HCT116 (cell line): ENCODE data around the gene NOS3. TPM values are rescaled to one million over a fixed set of nuclear protein-coding genes. Genes with fewer than 3 reads are reported as not detected.

Source experiments
- ATAC-seq: fragments of 200-7000 bp; cut with Tn5 transposase; 2 replicates; pipeline ENCODE4 v1.9.1; 2020; ENCODE audit warnings: mild to moderate bottlenecking, moderate library complexity
- BruUV-seq: library from RNA; stranded (reverse); fragments of 400-500 nt; replicated peaks from 2 replicates; lab custom pipeline; 2021; lab: Mats Ljungman, UMichigan
- CTCF ChIA-PET: fragments of 300-600 bp; sonication (Branson Sonifier 250); formaldehyde crosslinking; loops from one replicate; lab custom pipeline; 2021; ENCODE audit warnings: antibody characterized with exemption; lab: Charles Lee
- POLR2A ChIA-PET: fragments of 300-600, 350-600 bp; sonication (Branson Sonifier 250); formaldehyde crosslinking; loops from one replicate; lab custom pipeline; 2021; ENCODE audit warnings: antibody characterized with exemption; lab: Charles Lee
- RAD21 ChIA-PET, 2 experiments: fragments of 300-600 bp; sonication (Branson Sonifier 250); formaldehyde crosslinking; loops; one replicate each; lab custom pipeline; 2023; ENCODE audit warnings: low total read pairs in 2 of 2; ENCODE audit not compliant: uncharacterized antibody in 2 of 2, unreplicated experiment in 2 of 2, low non-redundant PET in 1 of 2; lab: Charles Lee
- DNase-seq: peaks from one replicate; pipeline ENCODE4 v3.0.0-alpha.2; 2010; ENCODE audit warnings: low read depth, low spot score
- H2AFZ ChIP-seq: fragments of 200-600 bp; shearing (Covaris generic), sonication (generic); 2 replicates; pipeline ENCODE4 v1.6.1; 2017; ENCODE audit warnings: low read depth, mixed run types, mixed read lengths, antibody characterized with exemption, low read length; ENCODE audit not compliant: poor library complexity, severe bottlenecking
- H3K27ac ChIP-seq: 2 replicates; pipeline ENCODE4 v1.5.1; 2012; ENCODE audit warnings: low read depth, low read length
- H3K27me3 ChIP-seq: fragments of 200-600 bp; sonication (generic); 2 replicates; pipeline ENCODE4 v1.6.1; 2016; ENCODE audit warnings: mixed run types, low read length, mixed read lengths; ENCODE audit not compliant: insufficient read depth
- H3K36me3 ChIP-seq, 2 experiments: fragments of 200-500 bp in 1 of 2; fragments of 200-600 bp in 1 of 2; sonication (Bioruptor generic) in 1 of 2; sonication (generic) in 1 of 2; 2 replicates each; pipeline versions ENCODE4 v1.5.1 to v1.6.1; 2014 to 2016; ENCODE audit warnings: low read length in 2 of 2, inconsistent platforms in 1 of 2, mixed read lengths in 1 of 2, mixed run types in 1 of 2; ENCODE audit not compliant: insufficient read depth in 2 of 2, control insufficient read depth in 1 of 2
- H3K4me1 ChIP-seq, 2 experiments: fragments of 200-600 bp in 1 of 2; sonication (generic) in 1 of 2; 2 replicates each; pipeline versions ENCODE4 v1.5.1 to v1.6.1; 2012 to 2017; ENCODE audit warnings: low read length in 2 of 2, inconsistent platforms in 1 of 2, mild to moderate bottlenecking in 1 of 2, mixed read lengths in 1 of 2, mixed run types in 1 of 2, moderate library complexity in 1 of 2; ENCODE audit not compliant: insufficient read depth in 2 of 2, control insufficient read depth in 1 of 2
- H3K4me2 ChIP-seq: fragments of 200-600 bp; sonication (generic); 2 replicates; pipeline ENCODE4 v1.6.1; 2017; ENCODE audit warnings: mixed run types, low read length, mixed read lengths
- H3K4me3 ChIP-seq, 2 experiments: fragments of 200-600 bp in 1 of 2; sonication (generic) in 1 of 2; replicated peaks in 1 of 2; 2 replicates each; pipeline ENCODE4 v1.5.1; 2011 to 2016; ENCODE audit warnings: low read length in 2 of 2, control low read depth in 1 of 2, low read depth in 1 of 2, mild to moderate bottlenecking in 1 of 2, mixed read lengths in 1 of 2, mixed run types in 1 of 2
- H3K79me2 ChIP-seq: fragments of 200-600 bp; sonication (generic); 2 replicates; pipeline ENCODE4 v1.6.1; 2017; ENCODE audit warnings: mild to moderate bottlenecking, mixed run types, low read length, moderate library complexity, mixed read lengths; ENCODE audit not compliant: insufficient read depth
- H3K9ac ChIP-seq: fragments of 200-600 bp; sonication (generic); 2 replicates; pipeline ENCODE4 v1.6.1; 2016; ENCODE audit warnings: low read length, mixed read lengths
- H3K9me2 ChIP-seq: fragments of 200-600 bp; sonication (generic), shearing (Covaris generic); 2 replicates; pipeline ENCODE4 v1.6.1; 2017; ENCODE audit warnings: mixed run types, mild to moderate bottlenecking, moderate library complexity; ENCODE audit not compliant: insufficient read depth
- H3K9me3 ChIP-seq, 2 experiments: fragments of 200-500 bp in 1 of 2; fragments of 200-600 bp in 1 of 2; sonication (Bioruptor generic) in 1 of 2; sonication (generic) in 1 of 2; 2 replicates each; pipeline ENCODE4 v1.6.1; 2014 to 2017; ENCODE audit warnings: low read length in 2 of 2, mixed read lengths in 2 of 2, inconsistent platforms in 1 of 2, low read depth in 1 of 2, mild to moderate bottlenecking in 1 of 2, mixed run types in 1 of 2, moderate library complexity in 1 of 2; ENCODE audit not compliant: control insufficient read depth in 1 of 2, insufficient read depth in 1 of 2
- H4K20me1 ChIP-seq: fragments of 200-600 bp; sonication (generic), shearing (Covaris generic); 2 replicates; pipeline ENCODE4 v1.6.1; 2017; ENCODE audit warnings: mixed run types, mild to moderate bottlenecking, moderate library complexity; ENCODE audit not compliant: insufficient read depth
- ATF3 ChIP-seq: IDR thresholded peaks from 2 replicates; pipeline ENCODE4 v1.6.1; 2012
- CBX3 ChIP-seq: IDR thresholded peaks from 2 replicates; pipeline ENCODE4 v1.6.1; 2012; ENCODE audit warnings: low read depth
- CEBPB ChIP-seq: IDR thresholded peaks from 2 replicates; pipeline ENCODE4 v1.6.1; 2012; ENCODE audit warnings: low read depth
- EGR1 ChIP-seq: IDR thresholded peaks from 2 replicates; pipeline ENCODE4 v1.6.1; 2012; ENCODE audit warnings: low read depth
- FOSL1 ChIP-seq: IDR thresholded peaks from 2 replicates; pipeline ENCODE4 v1.6.1; 2012; ENCODE audit warnings: low read depth
- JUND ChIP-seq: IDR thresholded peaks from 2 replicates; pipeline ENCODE4 v1.6.1; 2012
- POLR2AphosphoS5 ChIP-seq: IDR thresholded peaks from 2 replicates; pipeline ENCODE4 v1.6.1; 2011; ENCODE audit warnings: mild to moderate bottlenecking, low read depth, low read length, moderate library complexity
- RAD21 ChIP-seq: IDR thresholded peaks from 2 replicates; pipeline ENCODE4 v1.6.1; 2012; ENCODE audit warnings: low read depth, mild to moderate bottlenecking
- ZBTB33 ChIP-seq: IDR thresholded peaks from 2 replicates; pipeline ENCODE4 v1.6.1; 2011; ENCODE audit warnings: mild to moderate bottlenecking, low read length, moderate library complexity; ENCODE audit not compliant: insufficient replicate concordance; ENCODE audit errors: extremely low read depth
- ZFX ChIP-seq: fragments of 450-650 bp; IDR thresholded peaks from 2 replicates; pipeline ENCODE4 v1.6.1; 2017
- intact Hi-C: fragments of 100-400 bp; cut with micrococcal nuclease; formaldehyde crosslinking; loops from 2 replicates; pipeline ENCODE4 v1.10.0; 2022
- total RNA-seq: library from RNA; stranded (reverse); gene quantifications from one replicate; pipeline ENCODE4 v1.2.1, GENCODE V29; 2021; ENCODE audit not compliant: unreplicated experiment
- TF ChIP-seq, protein P1 (sequence below), 3 experiments: fragments of 200-600 bp in 1 of 3; sonication (generic) in 1 of 3; IDR thresholded peaks in 2 of 3; conservative IDR thresholded peaks in 1 of 3; 2 replicates each; pipeline ENCODE4 v1.5.1; 2012 to 2017; ENCODE audit warnings: low read depth in 2 of 3, low read length in 2 of 3, antibody characterized with exemption in 1 of 3, borderline replicate concordance in 1 of 3, control low read depth in 1 of 3, mild to moderate bottlenecking in 1 of 3, mixed read lengths in 1 of 3, mixed run types in 1 of 3, moderate library complexity in 1 of 3; ENCODE audit not compliant: insufficient read depth in 1 of 3

The NOS3 gene
- total RNA-seq, 1 experiment from 2014 or later: 35.8 TPM

DNA sequence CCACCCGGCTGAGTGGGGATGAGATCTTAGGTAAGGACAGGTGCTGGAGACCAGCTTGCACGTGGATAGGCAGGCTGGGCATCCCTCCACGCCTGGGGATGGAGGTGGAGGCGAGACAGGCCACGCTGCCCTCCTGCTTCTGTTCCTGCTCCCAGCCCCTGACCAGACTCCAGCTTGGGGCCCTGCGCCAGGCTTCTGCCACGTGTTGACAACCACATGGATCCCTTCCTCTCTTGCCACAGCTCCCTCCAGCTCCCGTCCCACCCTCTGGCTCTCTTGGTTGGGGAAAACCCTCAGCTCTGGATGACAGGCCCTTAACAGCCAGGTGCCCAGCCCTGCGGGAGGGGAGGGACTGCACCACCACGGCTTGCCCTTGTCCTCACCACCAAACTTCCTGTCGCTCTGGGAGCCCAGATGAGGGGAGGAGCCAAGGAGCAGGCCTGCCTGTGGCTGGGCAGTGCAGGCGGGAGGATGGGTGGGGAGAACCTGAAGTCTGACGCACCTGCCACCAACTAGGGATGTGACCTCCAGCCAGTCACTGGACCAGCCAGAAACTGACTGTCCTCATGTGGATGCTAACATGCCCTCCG, 48.7 kb upstream of the NOS3 start:
- Histone ChIP-seq H3K36me3 (no peaks in the 10 kb centered on the region), H3K4me2 (no peak overlapping the region), H4K20me1 (no peaks in the 10 kb centered on the region), H3K79me2 (no peaks in the 10 kb centered on the region), H3K9me3 (no peaks in the 10 kb centered on the region), H3K9me2 (no peaks in the 10 kb centered on the region), H3K4me1 (peaks cover 3 to 11% of the 10 kb centered on the region in 2 experiments; a peak in 1 of 4 replicates), H3K9ac (no peak overlapping the region), H3K4me3 (no peak overlapping the region), H3K27me3 (no peaks in the 10 kb centered on the region), H2AFZ (no peak overlapping the region), H3K27ac (no peak overlapping the region)
- TF ChIP-seq ZFX (no peak), CBX3 (no peak), ZBTB33 (no peak), FOSL1 (no peak), JUND (no peak), CEBPB (no peak), EGR1 (no peak), POLR2AphosphoS5 (no peak), ATF3 (no peak), RAD21 (no peak)
- TF ChIP-seq, protein P1, sequence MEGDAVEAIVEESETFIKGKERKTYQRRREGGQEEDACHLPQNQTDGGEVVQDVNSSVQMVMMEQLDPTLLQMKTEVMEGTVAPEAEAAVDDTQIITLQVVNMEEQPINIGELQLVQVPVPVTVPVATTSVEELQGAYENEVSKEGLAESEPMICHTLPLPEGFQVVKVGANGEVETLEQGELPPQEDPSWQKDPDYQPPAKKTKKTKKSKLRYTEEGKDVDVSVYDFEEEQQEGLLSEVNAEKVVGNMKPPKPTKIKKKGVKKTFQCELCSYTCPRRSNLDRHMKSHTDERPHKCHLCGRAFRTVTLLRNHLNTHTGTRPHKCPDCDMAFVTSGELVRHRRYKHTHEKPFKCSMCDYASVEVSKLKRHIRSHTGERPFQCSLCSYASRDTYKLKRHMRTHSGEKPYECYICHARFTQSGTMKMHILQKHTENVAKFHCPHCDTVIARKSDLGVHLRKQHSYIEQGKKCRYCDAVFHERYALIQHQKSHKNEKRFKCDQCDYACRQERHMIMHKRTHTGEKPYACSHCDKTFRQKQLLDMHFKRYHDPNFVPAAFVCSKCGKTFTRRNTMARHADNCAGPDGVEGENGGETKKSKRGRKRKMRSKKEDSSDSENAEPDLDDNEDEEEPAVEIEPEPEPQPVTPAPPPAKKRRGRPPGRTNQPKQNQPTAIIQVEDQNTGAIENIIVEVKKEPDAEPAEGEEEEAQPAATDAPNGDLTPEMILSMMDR (IDR thresholded peaks at IDR 0.05 in 2 of 3, conservative IDR thresholded peaks at IDR 0.05 in 1 of 3; ENCODE audit: borderline replicate concordance in 1 of 3, insufficient read depth in 1 of 3, low read depth in 2 of 3, low read length in 2 of 3): no peak
- no peak for DNase-seq
- intact Hi-C loops: no loop called here
- ChIA-PET CTCF (no interaction called here), POLR2A (no interaction called here), RAD21 (no interaction called here)
- peak; percentile 69 for ATAC-seq
- BruUV-seq: no TSS peak
